ENCODE data around the gene CNTNAP2. TPM values are rescaled to one million over a fixed set of nuclear protein-coding genes. Genes with fewer than 3 reads are reported as not detected.
A peak's percentile ranks its signal among the peaks of the same experiment; 100 is the strongest.

CNTNAP2 gene
- total RNA-seq, 1 donor from 2014 or later: 9.2 TPM

DNA sequence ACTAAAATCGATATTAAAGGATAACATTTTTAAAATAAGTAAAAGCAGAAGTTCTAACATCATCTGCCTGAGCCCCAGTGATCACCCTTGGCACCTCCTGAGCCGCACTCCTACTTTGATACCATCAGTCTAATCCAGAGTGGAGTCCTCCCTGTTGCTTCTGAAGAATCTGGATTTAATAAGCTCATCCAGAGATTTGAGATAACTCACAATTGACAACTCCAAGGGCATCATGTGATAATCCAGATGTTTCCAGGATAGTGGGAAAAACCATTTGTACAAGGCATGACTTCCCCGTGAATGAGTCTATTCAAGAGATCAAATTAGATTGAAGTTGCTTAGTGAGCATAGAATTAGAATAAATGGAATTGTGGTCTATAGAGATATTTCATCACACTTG lies 1998.2 kb downstream of the CNTNAP2 start:
- no peak for DNase-seq (ENCODE audit: low read depth)
- TF ChIP-seq, protein P1, sequence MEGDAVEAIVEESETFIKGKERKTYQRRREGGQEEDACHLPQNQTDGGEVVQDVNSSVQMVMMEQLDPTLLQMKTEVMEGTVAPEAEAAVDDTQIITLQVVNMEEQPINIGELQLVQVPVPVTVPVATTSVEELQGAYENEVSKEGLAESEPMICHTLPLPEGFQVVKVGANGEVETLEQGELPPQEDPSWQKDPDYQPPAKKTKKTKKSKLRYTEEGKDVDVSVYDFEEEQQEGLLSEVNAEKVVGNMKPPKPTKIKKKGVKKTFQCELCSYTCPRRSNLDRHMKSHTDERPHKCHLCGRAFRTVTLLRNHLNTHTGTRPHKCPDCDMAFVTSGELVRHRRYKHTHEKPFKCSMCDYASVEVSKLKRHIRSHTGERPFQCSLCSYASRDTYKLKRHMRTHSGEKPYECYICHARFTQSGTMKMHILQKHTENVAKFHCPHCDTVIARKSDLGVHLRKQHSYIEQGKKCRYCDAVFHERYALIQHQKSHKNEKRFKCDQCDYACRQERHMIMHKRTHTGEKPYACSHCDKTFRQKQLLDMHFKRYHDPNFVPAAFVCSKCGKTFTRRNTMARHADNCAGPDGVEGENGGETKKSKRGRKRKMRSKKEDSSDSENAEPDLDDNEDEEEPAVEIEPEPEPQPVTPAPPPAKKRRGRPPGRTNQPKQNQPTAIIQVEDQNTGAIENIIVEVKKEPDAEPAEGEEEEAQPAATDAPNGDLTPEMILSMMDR (conservative IDR thresholded peaks at IDR 0.05; ENCODE audit: low read depth, low read length): no peak
- no peak overlapping the region for H3K4me3 ChIP-seq (ENCODE audit: low read depth, low read length)

DNA sequence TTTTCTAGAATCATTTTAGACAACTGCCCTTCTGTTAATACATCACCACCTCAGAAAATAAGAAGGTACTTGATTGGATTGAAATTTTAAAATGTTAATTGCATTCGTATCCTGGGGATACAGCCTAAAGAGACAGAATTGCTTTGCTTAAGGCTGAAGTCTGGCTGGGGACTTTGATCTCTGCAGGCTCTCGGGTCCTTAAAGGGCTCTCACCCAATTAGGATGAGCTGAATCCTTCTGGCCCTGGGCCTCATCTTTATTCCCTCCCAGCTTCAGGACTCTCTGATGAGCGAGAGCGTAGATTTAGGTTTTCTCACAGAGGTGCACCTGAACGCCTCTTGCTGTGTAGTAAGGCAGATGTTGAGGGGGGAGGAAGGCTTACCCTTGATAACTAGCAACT lies 1998.7 kb downstream of the CNTNAP2 start:
- TF ChIP-seq, protein P1 (conservative IDR thresholded peaks at IDR 0.05; ENCODE audit: low read depth, low read length): no peak
- no peak for DNase-seq (ENCODE audit: low read depth)
- no peak overlapping the region for H3K4me3 ChIP-seq (ENCODE audit: low read depth, low read length)

DNA sequence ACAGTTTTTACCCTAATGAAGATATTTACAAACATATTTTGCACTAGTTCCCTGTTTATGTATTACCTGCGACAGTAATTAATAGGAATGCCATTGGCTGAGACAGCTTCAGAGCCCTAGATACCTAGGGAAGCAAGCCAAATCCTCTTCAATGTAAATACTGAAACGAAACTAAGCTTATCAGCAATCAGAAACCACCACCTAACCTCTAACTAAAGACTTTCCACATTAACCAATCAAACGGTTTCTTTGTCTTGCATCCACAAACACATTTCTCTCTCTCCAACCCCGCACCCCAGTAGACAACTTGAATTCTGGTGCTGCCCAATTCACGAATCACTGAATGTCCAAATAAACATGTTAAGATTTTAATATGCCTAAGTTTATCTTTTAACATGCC lies 1999.6 kb downstream of the CNTNAP2 start:
- TF ChIP-seq, protein P1 (conservative IDR thresholded peaks at IDR 0.05; ENCODE audit: low read depth, low read length): no peak
- H3K4me3 ChIP-seq (ENCODE audit: low read depth, low read length): no peak overlapping the region

DNA sequence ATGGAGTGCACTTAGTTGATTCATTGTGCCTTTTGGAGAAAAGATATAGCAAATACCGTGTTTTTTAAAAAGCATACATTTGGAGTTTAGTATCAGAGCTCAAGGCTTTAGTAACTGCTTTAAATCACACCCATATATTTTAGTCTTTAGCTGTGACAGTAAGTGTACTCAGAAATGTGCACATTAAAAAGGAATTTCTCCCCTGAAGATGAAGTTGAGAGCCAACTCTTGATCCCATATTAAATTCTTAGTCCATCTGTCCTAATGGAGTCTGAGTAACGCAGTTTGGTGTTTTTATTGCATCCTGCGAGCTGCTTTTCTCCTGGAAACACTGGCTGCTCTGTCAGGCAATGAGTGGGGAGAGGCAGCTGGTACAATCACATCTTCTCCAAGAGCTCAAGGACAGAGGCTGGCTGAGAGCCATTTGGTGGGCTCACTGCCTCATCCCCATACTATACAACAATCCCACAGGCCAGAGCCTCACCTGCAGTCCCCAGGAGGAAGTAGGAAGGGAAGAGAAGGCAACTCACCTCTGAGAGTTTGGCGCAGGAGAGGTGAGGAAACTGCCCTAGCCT lies 2000.3 kb downstream of the CNTNAP2 start:
- no peak for DNase-seq (ENCODE audit: low read depth)
- TF ChIP-seq, protein P1 (conservative IDR thresholded peaks at IDR 0.05; ENCODE audit: low read depth, low read length): no peak
- no peak overlapping the region for H3K4me3 ChIP-seq (ENCODE audit: low read depth, low read length)

More for the DNA sequence above, 1999.6 kb downstream of the CNTNAP2 start:
- DNase-seq (ENCODE audit: low read depth): no peak

DNA sequence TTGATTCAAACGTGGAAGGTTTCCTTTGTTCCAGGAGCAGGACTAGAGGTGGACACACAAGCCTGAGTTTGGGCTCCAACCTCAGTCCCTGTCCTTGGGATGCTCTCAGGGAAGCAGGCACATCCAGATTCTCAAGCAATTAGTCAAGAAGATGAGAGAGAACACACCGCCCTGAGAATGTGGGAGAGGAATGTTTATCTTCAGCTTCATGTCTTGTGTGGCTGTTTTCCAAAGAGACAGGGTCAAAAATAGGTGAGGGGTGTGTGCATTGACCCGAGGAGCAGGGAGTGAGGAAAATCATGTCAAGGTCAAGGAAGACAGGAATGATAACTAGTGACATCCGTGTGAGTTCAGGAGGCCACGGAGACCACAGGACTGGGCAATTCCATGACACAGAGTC lies 2001.8 kb downstream of the CNTNAP2 start:
- DNase-seq (ENCODE audit: low read depth): no peak
- TF ChIP-seq, protein P1 (conservative IDR thresholded peaks at IDR 0.05; ENCODE audit: low read depth, low read length): no peak
- H3K4me3 ChIP-seq (ENCODE audit: low read depth, low read length): no peak overlapping the region

DNA sequence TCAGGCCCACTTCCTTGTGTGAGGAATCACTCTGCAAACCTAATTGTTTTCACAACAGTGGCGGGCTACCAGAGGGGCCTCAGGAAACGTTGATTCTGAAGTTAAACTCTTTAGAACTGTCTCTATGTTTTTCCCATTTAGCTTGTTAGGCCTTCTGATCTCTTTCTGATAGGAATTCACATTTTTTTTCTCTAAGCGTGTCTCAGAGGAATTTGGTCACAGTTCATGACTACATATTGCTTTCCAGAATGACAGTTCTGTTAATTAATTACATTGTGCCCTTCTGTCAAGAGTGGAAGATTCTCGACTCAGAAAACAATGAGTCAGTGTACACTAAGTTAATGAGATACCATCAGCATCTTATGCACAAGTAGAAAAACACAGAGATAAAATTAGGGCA lies 2004.8 kb downstream of the CNTNAP2 start:
- H3K4me3 ChIP-seq (ENCODE audit: low read depth, low read length): no peak overlapping the region
- DNase-seq (ENCODE audit: low read depth): peak; percentile 87
- TF ChIP-seq, protein P1 (conservative IDR thresholded peaks at IDR 0.05; ENCODE audit: low read depth, low read length): no peak

DNA sequence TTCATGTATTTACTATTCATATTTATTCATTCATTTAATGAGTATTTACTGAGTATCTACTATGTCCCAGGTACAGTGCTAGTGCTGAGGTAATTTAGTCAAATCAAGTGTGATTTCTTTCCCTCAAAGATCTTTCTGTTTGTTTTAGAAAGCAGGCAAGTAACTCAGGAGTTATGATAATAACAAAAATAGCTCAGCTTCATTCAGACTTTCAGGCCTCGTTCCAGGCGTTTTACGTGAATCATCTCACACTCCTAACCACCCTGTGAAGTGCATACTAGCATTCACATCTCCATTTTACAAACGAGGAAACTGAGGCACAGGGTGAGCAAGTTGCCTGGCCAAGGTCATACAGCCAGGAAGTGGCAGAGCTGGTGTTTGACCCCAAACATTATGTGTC lies 2005.2 kb downstream of the CNTNAP2 start:
- DNase-seq (ENCODE audit: low read depth): no peak
- H3K4me3 ChIP-seq (ENCODE audit: low read depth, low read length): no peak overlapping the region
- TF ChIP-seq, protein P1 (conservative IDR thresholded peaks at IDR 0.05; ENCODE audit: low read depth, low read length): no peak
